Endodermal cell (in vitro differentiated cells): Measurements from ENCODE around the gene DOCK9. TPM values are rescaled to one million over a fixed set of nuclear protein-coding genes. Genes with fewer than 3 reads are reported as not detected.

Experiments used
- DNase-seq: peaks from one replicate; pipeline ENCODE4 v3.0.0-alpha.2; 2017
- H3K27ac ChIP-seq: 2 replicates; pipeline ENCODE4 v1.5.1; 2013; ENCODE audit warnings: mild to moderate bottlenecking, low read depth, low read length, moderate library complexity
- H3K27me3 ChIP-seq: 2 replicates; pipeline ENCODE4 v1.6.1; 2013; ENCODE audit warnings: mild to moderate bottlenecking, low read length, moderate library complexity; ENCODE audit not compliant: insufficient read depth, control insufficient read depth, poor library complexity, severe bottlenecking
- H3K36me3 ChIP-seq: 2 replicates; pipeline ENCODE4 v1.7.0; 2013; ENCODE audit warnings: mild to moderate bottlenecking, low read length, moderate library complexity; ENCODE audit not compliant: control insufficient read depth, insufficient read depth
- H3K4me1 ChIP-seq: one replicate; pipeline ENCODE4 v1.7.0; 2013; ENCODE audit warnings: low read length; ENCODE audit not compliant: control insufficient read depth, insufficient read depth
- H3K4me3 ChIP-seq: 2 replicates; pipeline ENCODE4 v1.5.1; 2013; ENCODE audit warnings: mild to moderate bottlenecking, low read length, moderate library complexity
- H3K9ac ChIP-seq: 2 replicates; pipeline ENCODE4 v1.6.1; 2013; ENCODE audit warnings: mild to moderate bottlenecking, low read length, moderate library complexity; ENCODE audit not compliant: poor library complexity, severe bottlenecking; ENCODE audit errors: extremely low read depth
- H3K9me3 ChIP-seq: 2 replicates; pipeline ENCODE4 v1.6.1; 2013; ENCODE audit warnings: mild to moderate bottlenecking, low read length, moderate library complexity; ENCODE audit not compliant: control insufficient read depth
- H3K27ac Mint-ChIP-seq: 2 replicates; pipeline ENCODE4 v1.8.0; 2020; ENCODE audit warnings: mixed read lengths
- H3K27me3 Mint-ChIP-seq: 2 replicates; pipeline ENCODE4 v1.8.0; 2021; ENCODE audit warnings: mild to moderate bottlenecking, mixed read lengths; ENCODE audit not compliant: insufficient read depth
- H3K36me3 Mint-ChIP-seq: 2 replicates; pipeline ENCODE4 v1.8.0; 2020; ENCODE audit warnings: low read depth, mixed read lengths
- H3K4me1 Mint-ChIP-seq: 2 replicates; pipeline ENCODE4 v1.8.0; 2020; ENCODE audit warnings: mixed read lengths
- H3K4me3 Mint-ChIP-seq: 2 replicates; pipeline ENCODE4 v1.8.0; 2020; ENCODE audit warnings: mild to moderate bottlenecking, moderate library complexity, mixed read lengths
- H3K9me3 Mint-ChIP-seq: 2 replicates; pipeline ENCODE4 v1.8.0; 2020; ENCODE audit warnings: mild to moderate bottlenecking, mixed read lengths
- CTCF ChIP-seq: fragments of 200-600 bp; sonication (generic); conservative IDR thresholded peaks from 2 replicates; pipeline ENCODE4 v1.5.0; 2021; ENCODE audit warnings: antibody characterized with exemption, mild to moderate bottlenecking
- WGBS, 2 experiments: methylation state at CpG; one replicate each; pipeline versions ENCODE4 v1.1.5 to v1.1.7; 2013; ENCODE audit warnings: missing lambda C conversion rate in 2 of 2, mixed read lengths in 1 of 2; ENCODE audit not compliant: insufficient coverage in 1 of 2, insufficient read length in 1 of 2; 5-methylcytosine and 5-hydroxymethylcytosine counted together
- total RNA-seq, 2 donors: library from RNA; stranded (reverse); fragmentation: NEBNext Ultra II Directional in 1 of 2; extraction: Animal tissue kit (Norgen Biotek cat#: 25700) in 1 of 2; gene quantifications; 2 replicates in 1 of 2; 3 replicates in 1 of 2; pipeline ENCODE4 v1.2.1, GENCODE V29; 2021

Gene DOCK9
- total RNA-seq, 2 donors from 2014 or later = 15.6 to 22.5 TPM

- no peak overlapping the region for H3K27ac ChIP-seq
- no peaks in the 10 kb centered on the region for H3K27me3 Mint-ChIP-seq
- no peak overlapping the region for H3K4me3 Mint-ChIP-seq
- H3K27me3 ChIP-seq = no peaks in the 10 kb centered on the region
- no peak overlapping the region for H3K27ac Mint-ChIP-seq
- no peaks in the 10 kb centered on the region for H3K36me3 Mint-ChIP-seq
- H3K4me3 ChIP-seq = no peak overlapping the region
- DNase-seq = no peak
- peaks cover 37% of the 10 kb centered on the region for H3K4me1 Mint-ChIP-seq
- no peak overlapping the region for H3K9ac ChIP-seq
- H3K9me3 Mint-ChIP-seq = no peaks in the 10 kb centered on the region
- peaks cover 10% of the 10 kb centered on the region for H3K4me1 ChIP-seq
- no peaks in the 10 kb centered on the region for H3K36me3 ChIP-seq
- 96 to 100% methylated on average over 3 to 5 of the region's 5 CpGs for WGBS, 2 experiments
- H3K9me3 ChIP-seq = no peaks in the 10 kb centered on the region
- TF ChIP-seq CTCF = no peak
Measured at GRCh38 chr13:98941126-98941525, 36.7 kb downstream of the DOCK9 start.

DNA sequence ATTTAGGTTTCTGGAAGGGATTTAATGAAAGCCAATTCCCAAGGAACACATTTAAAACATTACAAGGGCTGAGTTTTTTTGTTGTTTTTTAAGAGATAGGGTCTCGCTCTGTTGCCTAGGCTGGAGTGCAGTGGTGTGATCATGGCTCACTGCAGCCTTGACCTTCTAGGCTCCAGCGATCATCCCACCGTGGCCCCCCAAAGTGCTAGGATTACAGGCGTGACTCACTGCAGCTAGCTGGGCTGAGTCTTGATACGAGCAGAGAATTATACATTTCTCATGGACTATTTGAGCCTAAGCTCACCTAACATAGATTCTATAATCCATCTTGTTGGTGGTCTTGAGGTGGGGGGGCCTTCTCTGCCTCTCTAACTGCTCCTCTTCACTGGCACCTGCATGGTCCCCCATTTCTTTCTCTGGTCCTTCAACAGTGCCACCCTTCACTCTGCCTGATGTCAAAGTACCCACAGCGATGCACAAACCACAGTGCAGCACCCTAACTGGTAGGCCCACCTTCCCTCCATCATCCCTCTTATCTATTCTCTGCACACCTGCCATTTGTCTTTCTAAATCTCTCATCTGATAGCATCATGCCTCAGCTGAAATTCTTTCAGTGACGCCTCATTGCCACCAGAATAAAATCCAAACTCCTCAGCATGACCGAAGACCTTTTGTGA lies 37.4 kb downstream of the DOCK9 start:
- Histone ChIP-seq H3K27ac (no peak overlapping the region), H3K9ac (no peak overlapping the region), H3K4me3 (no peak overlapping the region), H3K36me3 (no peaks in the 10 kb centered on the region), H3K9me3 (no peaks in the 10 kb centered on the region), H3K27me3 (no peaks in the 10 kb centered on the region), H3K4me1 (peaks cover 6% of the 10 kb centered on the region)
- Mint-ChIP-seq H3K9me3 (no peaks in the 10 kb centered on the region), H3K27ac (no peak overlapping the region), H3K36me3 (no peaks in the 10 kb centered on the region), H3K4me1 (peaks cover 31% of the 10 kb centered on the region), H3K27me3 (no peaks in the 10 kb centered on the region), H3K4me3 (no peak overlapping the region)
- no peak for TF ChIP-seq CTCF
- DNase-seq = no peak
- WGBS, 2 experiments = 81 to 83% methylated on average over 7 to 8 of the region's 8 CpGs

DNA sequence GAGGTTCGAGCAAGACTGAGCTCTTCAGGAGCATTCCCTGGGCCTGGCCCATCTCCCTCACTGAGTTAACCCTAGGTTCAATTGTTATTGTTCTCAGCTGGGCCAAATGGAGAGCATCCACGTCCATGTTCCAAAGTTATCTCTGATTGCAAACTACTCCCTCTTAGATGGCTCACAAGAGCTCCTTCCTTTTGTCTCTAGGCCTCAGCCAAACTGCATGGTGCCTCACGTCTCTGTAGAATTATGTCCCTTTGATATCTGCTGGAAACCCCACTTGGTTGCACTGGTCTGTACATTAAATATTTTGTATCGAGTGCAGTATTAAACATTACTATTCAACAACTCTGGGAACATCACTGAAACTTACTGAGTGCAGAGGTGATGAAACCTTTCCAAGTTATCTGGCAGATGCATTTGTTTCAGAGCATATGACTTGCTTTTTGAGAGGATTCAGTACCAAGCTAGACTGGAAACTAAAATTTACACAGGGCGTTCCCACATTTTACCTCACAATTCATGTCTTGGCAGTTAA lies 38.1 kb downstream of the DOCK9 start:
- H3K36me3 Mint-ChIP-seq = no peaks in the 10 kb centered on the region
- no peak overlapping the region for H3K27ac Mint-ChIP-seq
- H3K4me3 Mint-ChIP-seq = no peak overlapping the region
- Histone ChIP-seq H3K27me3 (no peaks in the 10 kb centered on the region), H3K4me3 (no peak overlapping the region), H3K27ac (no peak overlapping the region), H3K9ac (no peak overlapping the region), H3K9me3 (no peaks in the 10 kb centered on the region), H3K4me1 (peaks cover 6% of the 10 kb centered on the region), H3K36me3 (no peaks in the 10 kb centered on the region)
- H3K27me3 Mint-ChIP-seq = no peaks in the 10 kb centered on the region
- no peak for TF ChIP-seq CTCF
- peaks cover 28% of the 10 kb centered on the region for H3K4me1 Mint-ChIP-seq
- WGBS, 2 experiments = 88% methylated on average over 5 of the region's 5 CpGs
- no peaks in the 10 kb centered on the region for H3K9me3 Mint-ChIP-seq
- DNase-seq = no peak
